ENCODE results near the gene KLHL13.

The KLHL13 gene

GRCh38 chrX:117985241-117985640 is 131.4 kb downstream of the KLHL13 start:
- H3K4me3 ChIP-seq (ENCODE audit: low read depth, low read length), result no peak overlapping the region
- peaks cover 17% of the 10 kb centered on the region for H3K4me1 ChIP-seq
- TF ChIP-seq, protein P1, sequence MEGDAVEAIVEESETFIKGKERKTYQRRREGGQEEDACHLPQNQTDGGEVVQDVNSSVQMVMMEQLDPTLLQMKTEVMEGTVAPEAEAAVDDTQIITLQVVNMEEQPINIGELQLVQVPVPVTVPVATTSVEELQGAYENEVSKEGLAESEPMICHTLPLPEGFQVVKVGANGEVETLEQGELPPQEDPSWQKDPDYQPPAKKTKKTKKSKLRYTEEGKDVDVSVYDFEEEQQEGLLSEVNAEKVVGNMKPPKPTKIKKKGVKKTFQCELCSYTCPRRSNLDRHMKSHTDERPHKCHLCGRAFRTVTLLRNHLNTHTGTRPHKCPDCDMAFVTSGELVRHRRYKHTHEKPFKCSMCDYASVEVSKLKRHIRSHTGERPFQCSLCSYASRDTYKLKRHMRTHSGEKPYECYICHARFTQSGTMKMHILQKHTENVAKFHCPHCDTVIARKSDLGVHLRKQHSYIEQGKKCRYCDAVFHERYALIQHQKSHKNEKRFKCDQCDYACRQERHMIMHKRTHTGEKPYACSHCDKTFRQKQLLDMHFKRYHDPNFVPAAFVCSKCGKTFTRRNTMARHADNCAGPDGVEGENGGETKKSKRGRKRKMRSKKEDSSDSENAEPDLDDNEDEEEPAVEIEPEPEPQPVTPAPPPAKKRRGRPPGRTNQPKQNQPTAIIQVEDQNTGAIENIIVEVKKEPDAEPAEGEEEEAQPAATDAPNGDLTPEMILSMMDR (IDR thresholded peaks at IDR 0.05; ENCODE audit: low read depth, low read length), result peak; percentile 64
- H3K9me3 ChIP-seq, result no peaks in the 10 kb centered on the region
- no peaks in the 10 kb centered on the region for H3K27me3 ChIP-seq
- DNase-seq, result peak; percentile 50
- no peaks in the 10 kb centered on the region for H3K36me3 ChIP-seq

DNA sequence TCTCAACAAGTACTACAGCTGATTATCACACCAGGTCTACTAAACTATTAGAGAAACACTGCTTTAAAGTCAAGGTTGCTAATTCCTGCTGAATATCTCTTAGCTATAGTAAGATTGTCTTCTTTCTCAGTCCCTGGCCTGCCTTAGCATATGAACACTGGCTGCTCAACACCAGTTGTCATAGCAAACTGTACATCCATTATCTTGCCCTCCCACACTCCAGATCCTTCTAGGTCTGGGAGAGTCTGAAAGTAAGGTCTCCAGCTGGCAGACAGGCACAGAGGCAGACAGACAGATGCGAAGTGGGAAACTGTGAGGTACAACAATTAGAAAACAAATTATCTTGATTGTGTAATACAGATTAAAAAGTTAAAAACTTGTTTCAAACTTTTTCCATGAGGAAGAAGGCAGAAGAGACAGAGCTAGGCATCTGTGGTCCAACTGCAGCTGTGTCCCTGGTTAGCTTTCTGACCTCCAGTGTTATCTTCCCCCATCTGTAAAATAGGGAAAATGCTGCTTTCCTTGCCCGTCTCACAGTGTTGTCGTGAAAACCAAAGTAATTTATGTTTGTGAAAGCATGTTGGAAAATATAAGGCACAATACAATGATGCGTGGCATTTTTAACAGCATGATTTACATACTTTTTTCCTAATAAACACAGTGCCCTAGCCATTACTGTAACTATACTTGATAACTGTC is 133.8 kb downstream of the KLHL13 start:
- TF ChIP-seq, protein P1 (IDR thresholded peaks at IDR 0.05; ENCODE audit: low read depth, low read length), result no peak
- Histone ChIP-seq H3K27me3 (no peaks in the 10 kb centered on the region), H3K4me3 (ENCODE audit: low read depth, low read length) (no peak overlapping the region), H3K36me3 (no peaks in the 10 kb centered on the region), H3K9me3 (no peaks in the 10 kb centered on the region), H3K4me1 (peaks cover 13% of the 10 kb centered on the region)
- peak; percentile 40 for DNase-seq

DNA sequence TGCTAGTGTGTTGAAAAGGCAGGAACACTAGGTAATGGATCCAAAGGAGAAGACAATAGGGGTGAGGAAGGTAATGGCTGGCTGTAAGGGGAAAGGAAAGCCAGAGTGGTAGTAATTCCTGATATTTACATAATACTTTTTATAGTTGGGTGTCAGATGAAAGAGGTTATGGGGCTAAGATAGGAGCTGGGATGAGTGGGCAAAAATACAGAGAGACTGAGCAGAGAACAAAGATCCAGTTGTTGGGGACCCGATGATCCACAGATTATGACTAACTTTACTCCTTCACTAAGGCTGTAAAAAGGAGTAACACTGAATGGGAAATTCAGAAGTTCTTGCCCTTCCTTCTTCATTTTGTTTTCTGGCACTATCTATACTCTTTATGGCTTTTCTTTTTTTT is 138.2 kb downstream of the KLHL13 start:
- no peak for DNase-seq
- TF ChIP-seq, protein P1 (IDR thresholded peaks at IDR 0.05; ENCODE audit: low read depth, low read length), result no peak
- Histone ChIP-seq H3K27me3 (no peaks in the 10 kb centered on the region), H3K9me3 (no peaks in the 10 kb centered on the region), H3K4me3 (ENCODE audit: low read depth, low read length) (no peak overlapping the region), H3K4me1 (peaks cover 13% of the 10 kb centered on the region), H3K36me3 (no peaks in the 10 kb centered on the region)

GRCh38 chrX:117977526-117977925 is 139.1 kb downstream of the KLHL13 start:
- Histone ChIP-seq H3K4me3 (ENCODE audit: low read depth, low read length) (no peak overlapping the region), H3K36me3 (no peaks in the 10 kb centered on the region), H3K4me1 (peaks cover 7% of the 10 kb centered on the region), H3K9me3 (no peaks in the 10 kb centered on the region), H3K27me3 (no peaks in the 10 kb centered on the region)
- TF ChIP-seq, protein P1 (IDR thresholded peaks at IDR 0.05; ENCODE audit: low read depth, low read length), result no peak
- no peak for DNase-seq

GRCh38 chrX:117973110-117973807 is 143.4 kb downstream of the KLHL13 start:
- DNase-seq, result peak; percentile 18
- Histone ChIP-seq H3K27me3 (no peaks in the 10 kb centered on the region), H3K4me1 (no peaks in the 10 kb centered on the region; the same call in 1 of the 2 replicates), H3K36me3 (no peaks in the 10 kb centered on the region), H3K9me3 (no peaks in the 10 kb centered on the region), H3K4me3 (ENCODE audit: low read depth, low read length) (peak overlapping the region; percentile 54)
- TF ChIP-seq, protein P1 (IDR thresholded peaks at IDR 0.05; ENCODE audit: low read depth, low read length), result no peak

- no peaks in the 10 kb centered on the region for H3K9me3 ChIP-seq
- DNase-seq, result peak; percentile 15
- H3K36me3 ChIP-seq, result no peaks in the 10 kb centered on the region
- no peaks in the 10 kb centered on the region; the same call in 1 of the 2 replicates for H3K4me1 ChIP-seq
- peak overlapping the region; percentile 54 for H3K4me3 ChIP-seq (ENCODE audit: low read depth, low read length)
- no peaks in the 10 kb centered on the region for H3K27me3 ChIP-seq
- TF ChIP-seq, protein P1 (IDR thresholded peaks at IDR 0.05; ENCODE audit: low read depth, low read length), result no peak
These were observed 143.9 kb downstream of the KLHL13 start for GRCh38 chrX:117972711-117973109.
